ENCODE data around the gene VPS37D. TPM values are rescaled to one million over a fixed set of nuclear protein-coding genes. Genes with fewer than 3 reads are reported as not detected.

The VPS37D gene
- total and polyA plus RNA-seq, 2 experiments from 2014 or later: 2.2 to 7.0 TPM

GRCh38 chr7:73715648-73716317 lies 48.2 kb downstream of the VPS37D start (continued):
- TF ChIP-seq ZNF462 (CRISPR knock-in tag; IDR thresholded peaks at IDR 0.05): no peak

DNA sequence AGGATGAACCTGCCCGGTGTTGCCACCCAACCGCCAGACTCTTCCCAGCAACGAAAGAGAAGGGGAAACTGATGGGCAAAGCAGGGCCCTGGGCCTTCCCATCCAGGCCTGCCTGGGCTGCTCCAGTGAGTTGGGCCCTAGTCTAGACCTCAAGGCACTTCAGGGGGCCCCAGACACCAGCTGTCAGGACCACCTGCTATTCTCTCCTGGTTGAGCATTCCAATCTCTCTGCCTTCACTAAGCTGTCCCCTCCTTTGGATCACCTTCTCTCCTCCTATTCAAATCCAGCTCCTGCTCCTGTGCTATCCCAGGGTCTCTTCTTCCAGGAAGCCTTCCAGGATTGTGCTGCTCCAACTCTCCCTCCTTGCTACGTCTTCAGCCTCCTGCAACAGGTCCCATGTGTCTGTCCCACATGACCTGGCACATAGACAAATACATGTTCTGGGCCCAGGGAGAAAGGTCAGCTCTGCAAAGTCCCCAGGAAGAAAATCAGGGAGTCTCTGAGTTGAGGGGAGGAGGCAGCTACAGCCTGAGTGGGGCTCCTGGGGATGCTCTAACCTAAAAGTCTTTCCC lies 48.8 kb downstream of the VPS37D start:
- DNase-seq (ENCODE audit: low spot score) (no peak), ATAC-seq (no peak)
- Mint-ChIP-seq H3K36me3 (ENCODE audit: low read depth) (no peaks in the 10 kb centered on the region), H3K9me3 (no peaks in the 10 kb centered on the region), H3K27me3 (ENCODE audit: insufficient read depth, low read depth, poor library complexity) (peaks cover 23% of the 10 kb centered on the region), H3K27ac (no peak overlapping the region), H3K4me1 (no peaks in the 10 kb centered on the region; the same call in 2 of the 3 replicates), H3K4me3 (no peak overlapping the region; the same call in 2 of the 3 replicates)
- Histone ChIP-seq H3K4me1 (ENCODE audit: insufficient read depth) (no peaks in the 10 kb centered on the region; the same call in 1 of the 2 replicates), H3K36me3 (ENCODE audit: insufficient read depth) (no peaks in the 10 kb centered on the region), H4K20me1 (replicated peaks; ENCODE audit: insufficient read depth) (no peaks in the 10 kb centered on the region; the same call in 1 of the 2 replicates), H3F3A (replicated peaks; ENCODE audit: low read depth) (no peaks in the 10 kb centered on the region), H3K9me2 (ENCODE audit: insufficient read depth) (no peaks in the 10 kb centered on the region), H3K4me3 (no peak overlapping the region), H3K27ac (ENCODE audit: low read depth) (no peak overlapping the region), H2AFZ (no peak overlapping the region), H3K27me3 (ENCODE audit: insufficient read depth) (peaks cover 24% of the 10 kb centered on the region), H3K79me2 (replicated peaks; ENCODE audit: insufficient read depth) (no peaks in the 10 kb centered on the region), H3K4me2 (no peak overlapping the region)
- TF ChIP-seq CTCF (conservative IDR thresholded peaks at IDR 0.05; ENCODE audit: low read depth in 2 of 2) (no peak), REST (IDR thresholded peaks at IDR 0.05; ENCODE audit: unreplicated experiment) (no peak), JUNB (IDR thresholded peaks at IDR 0.05; ENCODE audit: unreplicated experiment) (no peak), CREB1 (CRISPR knock-in tag; IDR thresholded peaks at IDR 0.05; ENCODE audit: low read depth) (no peak), POLR2AphosphoS5 (IDR thresholded peaks at IDR 0.05; ENCODE audit: low read depth) (no peak), STAT1 (IDR thresholded peaks at IDR 0.05; ENCODE audit: unreplicated experiment) (no peak), EZH2 (IDR thresholded peaks at IDR 0.05; ENCODE audit: low read depth, unreplicated experiment) (no peak), NANOG (IDR thresholded peaks at IDR 0.05; ENCODE audit: borderline replicate concordance) (no peak), ZNF331 (CRISPR knock-in tag; IDR thresholded peaks at IDR 0.05; ENCODE audit: low read depth) (no peak), ZNF114 (CRISPR knock-in tag; IDR thresholded peaks at IDR 0.05) (no peak), ETS1 (IDR thresholded peaks at IDR 0.05) (no peak)

All from GM23338 (cell line).